ENCODE results near the gene CEP250.

DNA sequence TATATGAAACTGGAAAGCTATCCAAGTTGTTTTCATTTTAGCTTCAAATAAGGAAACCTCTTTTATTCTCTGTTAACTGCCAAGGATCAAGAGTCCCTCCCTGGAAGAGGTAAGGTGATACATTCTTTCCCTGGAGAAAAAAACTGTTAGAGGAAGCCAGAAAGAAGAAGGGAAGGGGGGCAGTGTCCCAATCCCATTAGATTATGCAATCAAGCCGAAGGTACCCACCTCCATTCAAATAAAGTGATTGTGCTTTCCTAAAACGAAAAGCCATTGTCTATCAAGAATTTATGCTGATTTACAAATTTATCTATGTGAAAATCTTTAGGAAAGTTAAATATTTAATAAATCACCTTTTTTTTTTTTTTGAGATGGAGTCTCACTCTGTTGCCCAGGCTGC lies 34.1 kb upstream of the CEP250 start:
- TF ChIP-seq CTCF (conservative IDR thresholded peaks at IDR 0.05 in 1 of 2, IDR thresholded peaks at IDR 0.05 in 1 of 2; ENCODE audit: extremely low read depth in 1 of 2, insufficient read depth in 1 of 2, low read depth in 1 of 2, low read length in 2 of 2) (no peak), EZH2 (IDR thresholded peaks at IDR 0.05; ENCODE audit: borderline replicate concordance, low read length) (no peak)

All from mammary epithelial cell (primary cell).